ENCODE measurements around the gene SETD2. TPM values are rescaled to one million over a fixed set of nuclear protein-coding genes. Genes with fewer than 3 reads are reported as not detected.

SETD2 gene
- total and polyA plus RNA-seq, 2 experiments from 2014 or later, result 16.7 to 45.2 TPM

DNA sequence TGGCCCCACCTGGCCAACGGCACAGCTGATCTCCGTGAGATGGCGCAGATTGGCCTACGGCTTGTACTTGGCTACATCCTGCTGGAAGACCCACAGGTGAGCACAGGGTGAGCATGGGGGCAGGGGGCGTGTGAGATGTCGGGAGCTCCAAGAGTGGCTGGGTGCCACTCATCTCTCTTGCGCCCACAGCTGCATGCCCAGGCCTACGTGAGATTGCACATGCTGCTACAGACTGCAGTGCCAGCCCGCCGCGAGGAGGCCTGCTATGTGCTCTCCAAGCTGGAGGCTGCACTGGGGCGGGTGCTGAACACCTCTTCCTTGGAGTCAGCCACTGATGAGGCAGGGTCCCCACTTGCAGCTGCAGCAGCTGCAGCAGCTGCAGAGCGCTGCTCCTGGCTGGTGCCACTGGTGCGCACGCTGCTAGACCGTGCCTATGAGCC is 162.2 kb downstream of the SETD2 start (continued):
- TF ChIP-seq, protein P1, sequence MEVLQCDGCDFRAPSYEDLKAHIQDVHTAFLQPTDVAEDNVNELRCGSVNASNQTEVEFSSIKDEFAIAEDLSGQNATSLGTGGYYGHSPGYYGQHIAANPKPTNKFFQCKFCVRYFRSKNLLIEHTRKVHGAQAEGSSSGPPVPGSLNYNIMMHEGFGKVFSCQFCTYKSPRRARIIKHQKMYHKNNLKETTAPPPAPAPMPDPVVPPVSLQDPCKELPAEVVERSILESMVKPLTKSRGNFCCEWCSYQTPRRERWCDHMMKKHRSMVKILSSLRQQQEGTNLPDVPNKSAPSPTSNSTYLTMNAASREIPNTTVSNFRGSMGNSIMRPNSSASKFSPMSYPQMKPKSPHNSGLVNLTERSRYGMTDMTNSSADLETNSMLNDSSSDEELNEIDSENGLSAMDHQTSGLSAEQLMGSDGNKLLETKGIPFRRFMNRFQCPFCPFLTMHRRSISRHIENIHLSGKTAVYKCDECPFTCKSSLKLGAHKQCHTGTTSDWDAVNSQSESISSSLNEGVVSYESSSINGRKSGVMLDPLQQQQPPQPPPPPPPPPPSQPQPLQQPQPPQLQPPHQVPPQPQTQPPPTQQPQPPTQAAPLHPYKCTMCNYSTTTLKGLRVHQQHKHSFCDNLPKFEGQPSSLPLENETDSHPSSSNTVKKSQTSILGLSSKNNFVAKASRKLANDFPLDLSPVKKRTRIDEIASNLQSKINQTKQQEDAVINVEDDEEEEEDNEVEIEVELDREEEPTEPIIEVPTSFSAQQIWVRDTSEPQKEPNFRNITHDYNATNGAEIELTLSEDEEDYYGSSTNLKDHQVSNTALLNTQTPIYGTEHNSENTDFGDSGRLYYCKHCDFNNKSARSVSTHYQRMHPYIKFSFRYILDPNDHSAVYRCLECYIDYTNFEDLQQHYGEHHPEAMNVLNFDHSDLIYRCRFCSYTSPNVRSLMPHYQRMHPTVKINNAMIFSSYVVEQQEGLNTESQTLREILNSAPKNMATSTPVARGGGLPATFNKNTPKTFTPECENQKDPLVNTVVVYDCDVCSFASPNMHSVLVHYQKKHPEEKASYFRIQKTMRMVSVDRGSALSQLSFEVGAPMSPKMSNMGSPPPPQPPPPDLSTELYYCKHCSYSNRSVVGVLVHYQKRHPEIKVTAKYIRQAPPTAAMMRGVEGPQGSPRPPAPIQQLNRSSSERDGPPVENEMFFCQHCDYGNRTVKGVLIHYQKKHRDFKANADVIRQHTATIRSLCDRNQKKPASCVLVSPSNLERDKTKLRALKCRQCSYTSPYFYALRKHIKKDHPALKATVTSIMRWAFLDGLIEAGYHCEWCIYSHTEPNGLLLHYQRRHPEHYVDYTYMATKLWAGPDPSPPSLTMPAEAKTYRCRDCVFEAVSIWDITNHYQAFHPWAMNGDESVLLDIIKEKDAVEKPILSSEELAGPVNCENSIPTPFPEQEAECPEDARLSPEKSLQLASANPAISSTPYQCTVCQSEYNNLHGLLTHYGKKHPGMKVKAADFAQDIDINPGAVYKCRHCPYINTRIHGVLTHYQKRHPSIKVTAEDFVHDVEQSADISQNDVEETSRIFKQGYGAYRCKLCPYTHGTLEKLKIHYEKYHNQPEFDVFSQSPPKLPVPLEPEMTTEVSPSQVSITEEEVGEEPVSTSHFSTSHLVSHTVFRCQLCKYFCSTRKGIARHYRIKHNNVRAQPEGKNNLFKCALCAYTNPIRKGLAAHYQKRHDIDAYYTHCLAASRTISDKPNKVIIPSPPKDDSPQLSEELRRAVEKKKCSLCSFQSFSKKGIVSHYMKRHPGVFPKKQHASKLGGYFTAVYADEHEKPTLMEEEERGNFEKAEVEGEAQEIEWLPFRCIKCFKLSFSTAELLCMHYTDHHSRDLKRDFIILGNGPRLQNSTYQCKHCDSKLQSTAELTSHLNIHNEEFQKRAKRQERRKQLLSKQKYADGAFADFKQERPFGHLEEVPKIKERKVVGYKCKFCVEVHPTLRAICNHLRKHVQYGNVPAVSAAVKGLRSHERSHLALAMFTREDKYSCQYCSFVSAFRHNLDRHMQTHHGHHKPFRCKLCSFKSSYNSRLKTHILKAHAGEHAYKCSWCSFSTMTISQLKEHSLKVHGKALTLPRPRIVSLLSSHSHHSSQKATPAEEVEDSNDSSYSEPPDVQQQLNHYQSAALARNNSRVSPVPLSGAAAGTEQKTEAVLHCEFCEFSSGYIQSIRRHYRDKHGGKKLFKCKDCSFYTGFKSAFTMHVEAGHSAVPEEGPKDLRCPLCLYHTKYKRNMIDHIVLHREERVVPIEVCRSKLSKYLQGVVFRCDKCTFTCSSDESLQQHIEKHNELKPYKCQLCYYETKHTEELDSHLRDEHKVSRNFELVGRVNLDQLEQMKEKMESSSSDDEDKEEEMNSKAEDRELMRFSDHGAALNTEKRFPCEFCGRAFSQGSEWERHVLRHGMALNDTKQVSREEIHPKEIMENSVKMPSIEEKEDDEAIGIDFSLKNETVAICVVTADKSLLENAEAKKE (CRISPR knock-in tag; IDR thresholded peaks at IDR 0.05), result no peak

DNA sequence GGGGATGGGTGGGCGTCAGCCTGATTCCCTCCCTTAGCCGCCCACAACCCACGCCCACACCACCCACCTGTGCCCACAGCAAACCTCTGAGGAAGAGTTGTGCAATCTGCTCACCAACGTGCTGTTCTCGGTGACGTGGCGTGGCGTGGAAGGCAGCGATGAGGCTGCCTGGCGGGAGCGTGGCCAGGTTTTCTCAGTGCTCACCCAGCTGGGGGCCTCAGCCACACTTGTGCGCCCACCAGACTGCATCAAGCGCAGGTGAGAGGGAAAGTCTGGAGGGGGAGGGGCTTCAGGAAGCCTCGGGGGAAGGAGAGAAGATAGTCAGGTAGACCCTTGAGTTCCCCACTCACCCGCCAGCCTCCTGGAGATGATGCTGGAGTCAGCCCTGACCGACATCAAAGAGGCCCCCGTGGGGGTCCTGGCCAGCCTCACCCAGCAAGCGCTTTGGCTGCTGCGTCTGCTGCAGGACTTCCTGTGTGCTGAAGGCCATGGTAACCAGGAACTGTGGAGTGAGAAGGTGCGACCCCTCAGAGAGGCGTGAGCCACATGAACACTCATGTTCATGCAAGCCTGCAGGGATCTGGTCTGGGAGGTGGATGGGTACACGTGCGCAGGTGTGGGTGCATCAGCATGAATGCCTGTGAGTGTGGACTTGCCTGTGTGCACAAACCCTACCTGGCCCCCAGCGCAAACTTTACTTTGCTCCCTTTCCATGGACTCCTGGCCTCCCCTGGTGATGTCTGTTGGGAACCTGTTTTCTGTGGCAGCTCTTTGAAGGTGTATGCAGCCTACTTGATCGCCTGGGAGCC is 162.8 kb downstream of the SETD2 start:
- Histone ChIP-seq H3K9me2 (ENCODE audit: insufficient read depth) (no peaks in the 10 kb centered on the region), H4K20me1 (replicated peaks; ENCODE audit: insufficient read depth) (no peaks in the 10 kb centered on the region; the same call in 1 of the 2 replicates), H2AFZ (no peak overlapping the region), H3K36me3 (ENCODE audit: insufficient read depth) (no peaks in the 10 kb centered on the region; the same call in 1 of the 2 replicates), H3K4me3 (no peak overlapping the region), H3K27ac (ENCODE audit: low read depth) (no peak overlapping the region), H3K79me2 (replicated peaks; ENCODE audit: insufficient read depth) (no peaks in the 10 kb centered on the region), H3F3A (replicated peaks; ENCODE audit: low read depth) (no peaks in the 10 kb centered on the region), H3K27me3 (ENCODE audit: insufficient read depth) (no peaks in the 10 kb centered on the region), H3K4me2 (no peak overlapping the region), H3K4me1 (ENCODE audit: insufficient read depth) (no peaks in the 10 kb centered on the region)
- no peak overlapping the region for H3K27ac Mint-ChIP-seq
- peaks cover 20% of the 10 kb centered on the region for H3K27me3 Mint-ChIP-seq (ENCODE audit: insufficient read depth, low read depth, poor library complexity)
- H3K36me3 Mint-ChIP-seq (ENCODE audit: low read depth), result peaks cover 21% of the 10 kb centered on the region
- no peaks in the 10 kb centered on the region for H3K9me3 Mint-ChIP-seq
- ATAC-seq (no peak), DNase-seq (ENCODE audit: low spot score) (no peak)
- TF ChIP-seq, protein P2, sequence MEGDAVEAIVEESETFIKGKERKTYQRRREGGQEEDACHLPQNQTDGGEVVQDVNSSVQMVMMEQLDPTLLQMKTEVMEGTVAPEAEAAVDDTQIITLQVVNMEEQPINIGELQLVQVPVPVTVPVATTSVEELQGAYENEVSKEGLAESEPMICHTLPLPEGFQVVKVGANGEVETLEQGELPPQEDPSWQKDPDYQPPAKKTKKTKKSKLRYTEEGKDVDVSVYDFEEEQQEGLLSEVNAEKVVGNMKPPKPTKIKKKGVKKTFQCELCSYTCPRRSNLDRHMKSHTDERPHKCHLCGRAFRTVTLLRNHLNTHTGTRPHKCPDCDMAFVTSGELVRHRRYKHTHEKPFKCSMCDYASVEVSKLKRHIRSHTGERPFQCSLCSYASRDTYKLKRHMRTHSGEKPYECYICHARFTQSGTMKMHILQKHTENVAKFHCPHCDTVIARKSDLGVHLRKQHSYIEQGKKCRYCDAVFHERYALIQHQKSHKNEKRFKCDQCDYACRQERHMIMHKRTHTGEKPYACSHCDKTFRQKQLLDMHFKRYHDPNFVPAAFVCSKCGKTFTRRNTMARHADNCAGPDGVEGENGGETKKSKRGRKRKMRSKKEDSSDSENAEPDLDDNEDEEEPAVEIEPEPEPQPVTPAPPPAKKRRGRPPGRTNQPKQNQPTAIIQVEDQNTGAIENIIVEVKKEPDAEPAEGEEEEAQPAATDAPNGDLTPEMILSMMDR (conservative IDR thresholded peaks at IDR 0.05; ENCODE audit: low read depth in 2 of 2), result no peak
- TF ChIP-seq, protein P1 (CRISPR knock-in tag; IDR thresholded peaks at IDR 0.05), result no peak
- peaks cover 2% of the 10 kb centered on the region; the same call in 2 of the 3 replicates for H3K4me1 Mint-ChIP-seq
- no peak overlapping the region for H3K4me3 Mint-ChIP-seq

Measured in GM23338 (cell line).